Stimulated activated naive CD8-positive, alpha-beta T cell treated with anti-CD3 and anti-CD28 coated beads, Interleukin-15, Interleukin-2, amounts not matched to agents 100 ng/mL and 50 ng/mL, for 24 hours (primary cell): ENCODE results near the gene INPP5A.
"Not testable (repeated sequence)": the region's sequence is repeated elsewhere in the genome, so short reads cannot be mapped to it uniquely, and the experiment has no call there.

ENCODE experiments used
- H3K27ac Mint-ChIP-seq: one replicate; pipeline ENCODE4 v1.8.0; 2021; ENCODE audit warnings: mild to moderate bottlenecking, mixed read lengths
- H3K27me3 Mint-ChIP-seq: one replicate; pipeline ENCODE4 v1.8.0; 2021; ENCODE audit warnings: mixed read lengths
- H3K36me3 Mint-ChIP-seq: one replicate; pipeline ENCODE4 v1.8.0; 2021; ENCODE audit warnings: low read depth, mixed read lengths
- H3K4me1 Mint-ChIP-seq: one replicate; pipeline ENCODE4 v1.8.0; 2021; ENCODE audit warnings: low read depth, mixed read lengths
- H3K4me3 Mint-ChIP-seq: one replicate; pipeline ENCODE4 v1.8.0; 2021; ENCODE audit warnings: mild to moderate bottlenecking, mixed read lengths
- H3K9me3 Mint-ChIP-seq: one replicate; pipeline ENCODE4 v1.8.0; 2021; ENCODE audit warnings: mixed read lengths

INPP5A gene

GRCh38 chr10:132590752-132591121 lies 53.1 kb downstream of the INPP5A start:
- peaks cover 79% of the 10 kb centered on the region for H3K4me1 Mint-ChIP-seq
- no peak overlapping the region for H3K4me3 Mint-ChIP-seq
- H3K27ac Mint-ChIP-seq = peak overlapping the region; percentile 82
- H3K36me3 Mint-ChIP-seq = peaks cover 3% of the 10 kb centered on the region
- no peaks in the 10 kb centered on the region for H3K9me3 Mint-ChIP-seq
- H3K27me3 Mint-ChIP-seq = no peaks in the 10 kb centered on the region

GRCh38 chr10:132591166-132591971 lies 53.8 kb downstream of the INPP5A start:
- H3K9me3 Mint-ChIP-seq = no peaks in the 10 kb centered on the region
- peak overlapping the region; percentile 82 for H3K27ac Mint-ChIP-seq
- H3K4me1 Mint-ChIP-seq = peaks cover 84% of the 10 kb centered on the region
- no peak overlapping the region for H3K4me3 Mint-ChIP-seq
- H3K27me3 Mint-ChIP-seq = no peaks in the 10 kb centered on the region
- peaks cover 3% of the 10 kb centered on the region for H3K36me3 Mint-ChIP-seq

GRCh38 chr10:132592790-132593383 lies 55.3 kb downstream of the INPP5A start:
- H3K27me3 Mint-ChIP-seq = no peaks in the 10 kb centered on the region
- H3K36me3 Mint-ChIP-seq = no peaks in the 10 kb centered on the region
- peak overlapping the region; percentile 24 for H3K27ac Mint-ChIP-seq
- H3K4me1 Mint-ChIP-seq = peaks cover 78% of the 10 kb centered on the region
- H3K9me3 Mint-ChIP-seq = no peaks in the 10 kb centered on the region
- no peak overlapping the region for H3K4me3 Mint-ChIP-seq

DNA sequence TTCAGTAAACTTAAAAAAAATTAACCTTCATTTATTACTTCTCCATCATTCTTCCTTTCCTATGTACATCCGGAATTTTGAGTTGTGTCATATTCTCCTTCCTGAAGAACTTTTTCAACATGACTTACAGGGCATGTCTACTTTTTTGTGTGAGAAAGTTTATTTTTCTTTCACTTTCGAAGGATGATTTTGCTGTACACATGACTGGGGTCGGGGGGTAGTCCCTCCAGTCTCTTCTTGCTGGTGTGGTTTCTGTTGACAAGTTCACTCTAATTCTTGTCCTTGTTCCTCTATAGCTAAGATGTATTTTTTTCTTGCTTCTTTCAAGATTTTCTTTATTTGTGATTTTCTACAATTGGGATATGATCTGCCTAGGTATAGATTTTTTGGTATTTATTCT lies 55.8 kb downstream of the INPP5A start:
- H3K27me3 Mint-ChIP-seq = no peaks in the 10 kb centered on the region
- peak overlapping the region; percentile 11 for H3K4me3 Mint-ChIP-seq
- peak overlapping the region; percentile 24 for H3K27ac Mint-ChIP-seq
- H3K36me3 Mint-ChIP-seq = peaks cover 3% of the 10 kb centered on the region
- H3K4me1 Mint-ChIP-seq = peaks cover 75% of the 10 kb centered on the region
- no peaks in the 10 kb centered on the region for H3K9me3 Mint-ChIP-seq

GRCh38 chr10:132593900-132594876 lies 56.6 kb downstream of the INPP5A start:
- Mint-ChIP-seq H3K27ac (peak overlapping the region; percentile 24), H3K27me3 (no peaks in the 10 kb centered on the region), H3K4me1 (peaks cover 70% of the 10 kb centered on the region), H3K9me3 (no peaks in the 10 kb centered on the region), H3K4me3 (peak overlapping the region; percentile 11), H3K36me3 (peaks cover 9% of the 10 kb centered on the region)

DNA sequence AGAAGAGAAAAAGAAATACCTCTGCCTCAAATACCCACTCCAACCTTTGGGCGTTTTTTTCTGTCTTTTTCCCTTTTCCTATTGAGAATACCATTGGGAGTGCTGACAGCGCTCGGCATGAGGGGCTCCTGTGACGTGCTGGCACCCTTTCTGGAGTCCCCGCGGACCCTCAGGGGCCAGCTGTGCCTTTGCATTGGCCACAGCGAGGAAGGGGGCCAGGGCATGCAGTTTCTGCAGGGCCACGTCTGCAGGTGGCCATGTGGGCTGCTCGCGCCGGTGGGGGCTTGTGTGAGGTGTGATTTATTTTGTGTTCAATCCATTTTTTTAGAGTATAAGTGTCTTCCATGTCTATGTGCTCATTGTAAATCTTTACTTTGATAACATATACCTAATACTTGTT lies 57.4 kb downstream of the INPP5A start:
- no peak overlapping the region for H3K27ac Mint-ChIP-seq
- H3K4me1 Mint-ChIP-seq = peaks cover 70% of the 10 kb centered on the region
- no peak overlapping the region for H3K4me3 Mint-ChIP-seq
- peaks cover 10% of the 10 kb centered on the region for H3K36me3 Mint-ChIP-seq
- no peaks in the 10 kb centered on the region for H3K27me3 Mint-ChIP-seq
- peaks cover under 1% of the 10 kb centered on the region for H3K9me3 Mint-ChIP-seq

DNA sequence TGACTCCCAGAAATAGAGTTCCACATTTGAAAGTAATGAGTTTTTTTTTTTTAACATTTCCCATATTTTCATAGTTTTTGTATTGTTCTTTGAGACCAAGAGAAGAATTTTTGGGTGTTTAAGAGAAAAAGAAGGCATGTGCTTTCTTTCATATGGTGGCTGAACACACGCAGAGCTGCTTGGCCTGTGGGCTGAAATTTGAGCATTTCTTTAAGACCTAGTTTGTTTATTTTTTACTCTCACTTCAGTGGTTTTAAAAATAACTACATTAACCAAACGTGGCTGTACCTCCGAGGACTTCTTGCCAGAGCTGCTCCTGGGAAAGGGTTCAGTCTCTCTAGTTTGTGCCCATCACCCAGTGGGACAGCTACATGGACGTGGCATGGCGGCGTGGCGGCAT lies 58.3 kb downstream of the INPP5A start:
- H3K27me3 Mint-ChIP-seq = no peaks in the 10 kb centered on the region
- no peak overlapping the region for H3K27ac Mint-ChIP-seq
- peaks cover 16% of the 10 kb centered on the region for H3K36me3 Mint-ChIP-seq
- no peak overlapping the region for H3K4me3 Mint-ChIP-seq
- peaks cover 8% of the 10 kb centered on the region for H3K9me3 Mint-ChIP-seq
- peaks cover 63% of the 10 kb centered on the region for H3K4me1 Mint-ChIP-seq

- peaks cover 54% of the 10 kb centered on the region for H3K4me1 Mint-ChIP-seq
- H3K4me3 Mint-ChIP-seq = no peak overlapping the region
- H3K27ac Mint-ChIP-seq = no peak overlapping the region
Measured at GRCh38 chr10:132596742-132597279, 59.2 kb downstream of the INPP5A start.

DNA sequence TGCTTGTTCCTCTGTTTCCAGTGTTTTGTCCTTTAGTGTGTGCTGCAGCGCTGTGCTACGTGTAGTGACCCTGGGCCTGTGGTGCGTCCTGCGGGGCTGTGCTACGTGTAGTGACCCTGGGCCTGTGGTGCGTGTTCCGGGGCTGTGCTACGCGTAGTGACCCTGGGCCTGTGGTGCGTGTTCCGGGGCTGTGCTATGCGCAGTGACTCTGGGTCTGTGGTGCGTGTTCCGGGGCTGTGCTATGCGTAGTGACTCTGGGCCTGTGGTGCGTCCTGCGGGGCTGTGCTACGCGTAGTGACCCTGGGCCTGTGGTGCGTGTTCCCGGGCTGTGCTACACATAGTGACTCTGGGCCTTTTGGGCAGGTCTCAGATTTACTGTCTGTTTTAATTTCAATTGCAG lies 60.1 kb downstream of the INPP5A start:
- no peak overlapping the region for H3K27ac Mint-ChIP-seq
- no peaks in the 10 kb centered on the region for H3K27me3 Mint-ChIP-seq
- peaks cover 13% of the 10 kb centered on the region for H3K9me3 Mint-ChIP-seq
- H3K36me3 Mint-ChIP-seq = peaks cover 22% of the 10 kb centered on the region
- H3K4me1 Mint-ChIP-seq = peaks cover 48% of the 10 kb centered on the region
- H3K4me3 Mint-ChIP-seq = no peak overlapping the region

More at GRCh38 chr10:132596742-132597279, 59.2 kb downstream of the INPP5A start:
- H3K36me3 Mint-ChIP-seq = peaks cover 22% of the 10 kb centered on the region
- no peaks in the 10 kb centered on the region for H3K27me3 Mint-ChIP-seq
- peaks cover 13% of the 10 kb centered on the region for H3K9me3 Mint-ChIP-seq

- peaks cover 33% of the 10 kb centered on the region for H3K4me1 Mint-ChIP-seq
- peaks cover 13% of the 10 kb centered on the region for H3K9me3 Mint-ChIP-seq
- not testable (repeated sequence) for H3K27me3 Mint-ChIP-seq, H3K27ac Mint-ChIP-seq, H3K4me3 Mint-ChIP-seq
- H3K36me3 Mint-ChIP-seq = peaks cover 22% of the 10 kb centered on the region
Measured at GRCh38 chr10:132599023-132599618, 61.5 kb downstream of the INPP5A start.

DNA sequence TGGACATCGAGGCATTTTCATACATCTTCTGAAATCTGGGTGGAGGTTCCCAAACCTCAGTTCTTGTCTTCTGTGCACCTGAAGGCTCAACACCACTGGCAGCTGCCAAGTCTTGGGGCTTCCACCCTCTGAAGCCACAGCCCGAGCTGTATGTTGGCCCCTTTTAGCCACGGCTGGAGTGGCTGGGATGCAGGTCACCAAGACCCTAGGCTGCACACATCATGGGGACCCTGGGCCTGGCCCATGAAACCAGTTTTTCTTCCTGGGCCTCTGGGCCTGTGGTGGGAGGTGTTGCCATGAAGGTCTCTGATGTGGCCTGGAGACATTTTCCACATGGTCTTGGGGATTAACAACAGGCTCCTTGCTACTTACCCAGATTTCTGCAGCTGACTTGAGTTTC lies 62.1 kb downstream of the INPP5A start:
- no peak overlapping the region for H3K27ac Mint-ChIP-seq
- peaks cover 13% of the 10 kb centered on the region for H3K9me3 Mint-ChIP-seq
- no peaks in the 10 kb centered on the region for H3K27me3 Mint-ChIP-seq
- peaks cover 22% of the 10 kb centered on the region for H3K36me3 Mint-ChIP-seq
- no peak overlapping the region for H3K4me3 Mint-ChIP-seq
- H3K4me1 Mint-ChIP-seq = peaks cover 27% of the 10 kb centered on the region

GRCh38 chr10:132600416-132600815 lies 62.8 kb downstream of the INPP5A start:
- H3K36me3 Mint-ChIP-seq = peaks cover 22% of the 10 kb centered on the region
- H3K27ac Mint-ChIP-seq = no peak overlapping the region
- no peak overlapping the region for H3K4me3 Mint-ChIP-seq
- H3K9me3 Mint-ChIP-seq = peaks cover 13% of the 10 kb centered on the region
- H3K4me1 Mint-ChIP-seq = peaks cover 20% of the 10 kb centered on the region
- H3K27me3 Mint-ChIP-seq = no peaks in the 10 kb centered on the region

GRCh38 chr10:132601567-132601966 lies 64.0 kb downstream of the INPP5A start:
- no peaks in the 10 kb centered on the region for H3K27me3 Mint-ChIP-seq
- no peak overlapping the region for H3K4me3 Mint-ChIP-seq
- H3K9me3 Mint-ChIP-seq = peaks cover 13% of the 10 kb centered on the region
- peaks cover 22% of the 10 kb centered on the region for H3K36me3 Mint-ChIP-seq
- H3K4me1 Mint-ChIP-seq = peaks cover 12% of the 10 kb centered on the region
- no peak overlapping the region for H3K27ac Mint-ChIP-seq

GRCh38 chr10:132602614-132603013 lies 65.0 kb downstream of the INPP5A start:
- Mint-ChIP-seq H3K27ac (no peak overlapping the region), H3K9me3 (peaks cover 13% of the 10 kb centered on the region), H3K4me1 (peaks cover 5% of the 10 kb centered on the region), H3K27me3 (no peaks in the 10 kb centered on the region), H3K4me3 (no peak overlapping the region), H3K36me3 (peaks cover 22% of the 10 kb centered on the region)
